OCI-LY7 (cell line): ENCODE results near the gene GRB7. TPM values are rescaled to one million over a fixed set of nuclear protein-coding genes. Genes with fewer than 3 reads are reported as not detected.

ENCODE experiments used
- BruUV-seq: library from RNA; stranded (reverse); fragments of 400-500 nt; replicated peaks from 2 replicates; lab custom pipeline; 2021; lab: Mats Ljungman, UMichigan
- CTCF ChIA-PET: fragments of 300-600 bp; sonication (Branson Sonifier 250); formaldehyde crosslinking; loops from one replicate; lab custom pipeline; 2022; ENCODE audit warnings: antibody characterized with exemption; ENCODE audit not compliant: unreplicated experiment; lab: Charles Lee
- POLR2A ChIA-PET: fragments of 300-600 bp; sonication (Branson Sonifier 250); formaldehyde crosslinking; loops from one replicate; lab custom pipeline; 2022; ENCODE audit warnings: antibody characterized with exemption; lab: Charles Lee
- DNase-seq: peaks from one replicate; pipeline ENCODE4 v3.0.0-alpha.2; 2015; ENCODE audit warnings: low spot score
- H2AFZ ChIP-seq: fragments of 200-600 bp; sonication (generic), shearing (Covaris generic); 2 replicates; pipeline ENCODE4 v1.6.1; 2014; ENCODE audit warnings: mild to moderate bottlenecking, antibody characterized with exemption, low read length, moderate library complexity
- H3K27ac ChIP-seq: fragments of 200-600 bp; sonication (generic); 2 replicates; pipeline ENCODE4 v1.5.1; 2014; ENCODE audit warnings: mixed run types, low read depth, mild to moderate bottlenecking, moderate library complexity, low read length, inconsistent platforms; ENCODE audit not compliant: poor library complexity, severe bottlenecking
- H3K36me3 ChIP-seq: fragments of 200-600 bp; sonication (generic); 2 replicates; pipeline ENCODE4 v1.6.1; 2014; ENCODE audit warnings: mild to moderate bottlenecking, antibody characterized with exemption, low read length, moderate library complexity, mixed read lengths; ENCODE audit not compliant: insufficient read depth
- H3K4me1 ChIP-seq: fragments of 200-600 bp; sonication (generic); 2 replicates; pipeline ENCODE4 v1.5.1; 2014; ENCODE audit warnings: mild to moderate bottlenecking, low read length; ENCODE audit not compliant: insufficient read depth, poor library complexity, severe bottlenecking
- H3K4me2 ChIP-seq: fragments of 200-600 bp; sonication (generic); 2 replicates; pipeline ENCODE4 v1.6.1; 2014; ENCODE audit warnings: mild to moderate bottlenecking, low read length
- H3K4me3 ChIP-seq: fragments of 200-600 bp; sonication (generic); 2 replicates; pipeline ENCODE4 v1.5.1; 2014; ENCODE audit warnings: mild to moderate bottlenecking, low read depth, low read length; ENCODE audit not compliant: poor library complexity, severe bottlenecking
- H3K79me2 ChIP-seq: fragments of 200-600 bp; sonication (generic); 2 replicates; pipeline ENCODE4 v1.6.1; 2016; ENCODE audit warnings: low read depth, mild to moderate bottlenecking, low read length, moderate library complexity, mixed read lengths; ENCODE audit not compliant: insufficient read depth
- H3K9me2 ChIP-seq: fragments of 200-600 bp; sonication (generic); 2 replicates; pipeline ENCODE4 v1.6.1; 2016; ENCODE audit warnings: mild to moderate bottlenecking, low read length, mixed read lengths; ENCODE audit not compliant: insufficient read depth
- H3K9me3 ChIP-seq: fragments of 200-600 bp; sonication (generic); 2 replicates; pipeline ENCODE4 v1.6.1; 2014; ENCODE audit warnings: mild to moderate bottlenecking, mixed run types, low read length, mixed read lengths
- H4K20me1 ChIP-seq: fragments of 200-600 bp; sonication (generic); 2 replicates; pipeline ENCODE4 v1.6.1; 2014; ENCODE audit warnings: mild to moderate bottlenecking, antibody characterized with exemption, low read length, moderate library complexity, mixed read lengths; ENCODE audit not compliant: insufficient read depth
- EZH2phosphoT487 ChIP-seq: fragments of 200-600 bp; sonication (generic); IDR thresholded peaks from 2 replicates; pipeline ENCODE4 v1.6.1; 2018; ENCODE audit warnings: low read depth, borderline replicate concordance, mild to moderate bottlenecking, mixed run types, antibody characterized with exemption, low read length, moderate library complexity, mixed read lengths
- intact Hi-C: fragments of 100-400 bp; cut with micrococcal nuclease; formaldehyde crosslinking; loops from one replicate; pipeline ENCODE4 v1.10.0; 2022; ENCODE audit not compliant: unreplicated experiment
- total RNA-seq, 2 experiments: library from RNA; depleted of rRNA in 1 of 2; stranded (reverse); fragments of >200 nt in 1 of 2; shearing (Covaris generic) in 1 of 2; gene quantifications; 2 replicates each; pipeline ENCODE4 v1.2.3, GENCODE V29; 2014 to 2022
- TF ChIP-seq, protein P1 (sequence below): fragments of 200-600 bp; sonication (generic); conservative IDR thresholded peaks from 2 replicates; pipeline ENCODE4 v1.5.1; 2014; ENCODE audit warnings: mild to moderate bottlenecking, antibody characterized with exemption, low read length, moderate library complexity, mixed read lengths

The GRB7 gene
- total RNA-seq, 2 experiments from 2014 or later: 0.25 TPM; not detected in 1

DNA sequence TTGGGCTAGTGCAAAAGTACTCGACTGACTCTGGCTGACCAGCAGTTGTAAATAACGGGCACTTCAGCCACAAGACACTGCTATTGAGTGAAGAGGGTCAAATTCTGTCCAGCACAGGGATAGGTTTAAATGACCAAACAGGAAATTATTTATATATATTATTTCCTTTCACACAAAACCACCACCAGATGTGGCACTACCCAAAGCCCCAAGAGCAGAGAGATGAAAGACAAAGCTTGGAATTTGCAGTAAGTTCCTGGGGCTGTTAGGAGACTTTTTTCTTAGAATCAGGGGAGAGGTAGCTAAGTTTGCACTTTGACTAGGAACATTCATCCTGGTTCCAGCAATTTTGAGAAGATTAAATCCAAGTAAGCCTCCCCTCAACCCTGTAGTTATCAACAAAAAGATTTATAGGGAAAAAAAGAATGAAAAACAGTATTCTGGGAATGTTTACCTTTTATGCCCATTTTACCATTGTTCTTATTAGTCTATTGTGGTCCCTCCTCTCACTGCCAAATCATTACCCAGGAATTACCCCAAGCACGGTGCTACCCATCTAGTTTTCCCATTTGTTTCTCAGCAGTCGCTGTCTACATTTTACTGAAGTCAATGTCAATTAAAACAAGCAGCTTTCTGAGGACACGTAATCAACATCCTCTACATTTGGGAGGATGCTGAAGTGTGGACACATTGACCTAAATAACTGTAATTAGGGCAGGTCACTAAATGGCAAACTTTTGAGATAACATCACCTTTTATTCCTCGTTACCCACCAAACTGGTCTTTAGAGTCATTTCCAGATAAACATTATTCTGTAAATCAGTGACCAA, 43.5 kb downstream of the GRB7 start:
- Histone ChIP-seq H2AFZ (no peak overlapping the region), H3K27ac (peak overlapping the region; percentile 94), H3K4me3 (peak overlapping the region; percentile 0), H3K4me2 (peak overlapping the region; percentile 60), H3K79me2 (peaks cover 74% of the 10 kb centered on the region), H3K9me2 (no peaks in the 10 kb centered on the region), H3K4me1 (peaks cover 75% of the 10 kb centered on the region), H3K36me3 (peaks cover 88% of the 10 kb centered on the region), H4K20me1 (no peaks in the 10 kb centered on the region), H3K9me3 (no peaks in the 10 kb centered on the region)
- no peak for DNase-seq
- CTCF ChIA-PET: interaction anchor here (0.9 to 1.3 kb wide), 2 partner anchors 12 to 26 kb away, joined by 3 to 5 read pairs; no protein-coding TSS in a partner anchor
- POLR2A ChIA-PET: interaction anchor here (0.6 to 7.5 kb wide), 9 partner anchors 7 to 142 kb away, joined by 3 to 70 read pairs (median 4); partner anchors contain the start of gene IKZF3
- intact Hi-C loops: no loop called here
- no TSS peak for BruUV-seq
- TF ChIP-seq, protein P1, sequence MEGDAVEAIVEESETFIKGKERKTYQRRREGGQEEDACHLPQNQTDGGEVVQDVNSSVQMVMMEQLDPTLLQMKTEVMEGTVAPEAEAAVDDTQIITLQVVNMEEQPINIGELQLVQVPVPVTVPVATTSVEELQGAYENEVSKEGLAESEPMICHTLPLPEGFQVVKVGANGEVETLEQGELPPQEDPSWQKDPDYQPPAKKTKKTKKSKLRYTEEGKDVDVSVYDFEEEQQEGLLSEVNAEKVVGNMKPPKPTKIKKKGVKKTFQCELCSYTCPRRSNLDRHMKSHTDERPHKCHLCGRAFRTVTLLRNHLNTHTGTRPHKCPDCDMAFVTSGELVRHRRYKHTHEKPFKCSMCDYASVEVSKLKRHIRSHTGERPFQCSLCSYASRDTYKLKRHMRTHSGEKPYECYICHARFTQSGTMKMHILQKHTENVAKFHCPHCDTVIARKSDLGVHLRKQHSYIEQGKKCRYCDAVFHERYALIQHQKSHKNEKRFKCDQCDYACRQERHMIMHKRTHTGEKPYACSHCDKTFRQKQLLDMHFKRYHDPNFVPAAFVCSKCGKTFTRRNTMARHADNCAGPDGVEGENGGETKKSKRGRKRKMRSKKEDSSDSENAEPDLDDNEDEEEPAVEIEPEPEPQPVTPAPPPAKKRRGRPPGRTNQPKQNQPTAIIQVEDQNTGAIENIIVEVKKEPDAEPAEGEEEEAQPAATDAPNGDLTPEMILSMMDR: peak; percentile 29; the same call in 1 of the 2 replicates
- TF ChIP-seq EZH2phosphoT487: no peak

DNA sequence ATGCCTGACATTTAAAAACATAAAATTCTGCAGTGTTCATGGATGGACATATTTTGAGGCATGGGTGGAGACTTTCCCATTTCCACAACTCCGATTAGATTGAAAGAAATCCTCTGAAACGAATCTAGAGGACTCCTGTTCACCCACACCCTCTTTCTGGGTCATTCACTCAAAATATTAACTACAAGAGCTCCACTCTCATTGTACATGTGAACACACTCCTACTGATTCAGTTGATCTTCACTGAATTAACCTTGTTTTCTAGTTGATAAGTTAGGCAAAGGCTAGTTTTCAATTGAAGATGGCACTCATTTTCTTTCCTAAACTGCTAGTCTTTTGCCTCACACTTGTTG, 44.1 kb downstream of the GRB7 start:
- no peak overlapping the region for H3K4me3 ChIP-seq
- H3K4me1 ChIP-seq: peaks cover 76% of the 10 kb centered on the region
- intact Hi-C loops: no loop called here
- ChIA-PET CTCF (no interaction called here), POLR2A (interaction anchor here (0.6 to 7.5 kb wide), 4 partner anchors 11 to 82 kb away, joined by 3 to 70 read pairs (median 14); partner anchors contain the start of gene IKZF3)
- peaks cover 88% of the 10 kb centered on the region for H3K36me3 ChIP-seq
- no peaks in the 10 kb centered on the region for H3K9me3 ChIP-seq
- peak overlapping the region; percentile 94 for H3K27ac ChIP-seq
- H4K20me1 ChIP-seq: no peaks in the 10 kb centered on the region
- peak overlapping the region; percentile 60 for H3K4me2 ChIP-seq
- TF ChIP-seq, protein P1: no peak
- TF ChIP-seq EZH2phosphoT487: no peak
- no peak overlapping the region for H2AFZ ChIP-seq
- H3K79me2 ChIP-seq: peaks cover 74% of the 10 kb centered on the region
- no peak for DNase-seq
- no TSS peak for BruUV-seq
- no peaks in the 10 kb centered on the region for H3K9me2 ChIP-seq
